Endometrium (tissue), 2 donors: ENCODE results near the gene HPF1.
"Not testable (repeated sequence)": the region's sequence is repeated elsewhere in the genome, so short reads cannot be mapped to it uniquely, and the experiment has no call there.

Experiments used
- FAIRE-seq: peaks from 2 replicates; lab custom pipeline; 2012; peaks lifted over from hg19 to GRCh38; lab: Jason Lieb, UNC
- donor health status: control.
- donor health status: control.

Gene HPF1

GRCh38 chr4:169757575-169758184 lies at the start of gene HPF1:
HPF1 (minus strand) TSS chr4:169757944; CDS start chr4:169757877, 67 bp downstream.
- FAIRE-seq, result peak; percentile 85

- FAIRE-seq, result not testable (repeated sequence)
Observed at GRCh38 chr4:169806770-169807169, 49.0 kb upstream of the HPF1 start.

DNA sequence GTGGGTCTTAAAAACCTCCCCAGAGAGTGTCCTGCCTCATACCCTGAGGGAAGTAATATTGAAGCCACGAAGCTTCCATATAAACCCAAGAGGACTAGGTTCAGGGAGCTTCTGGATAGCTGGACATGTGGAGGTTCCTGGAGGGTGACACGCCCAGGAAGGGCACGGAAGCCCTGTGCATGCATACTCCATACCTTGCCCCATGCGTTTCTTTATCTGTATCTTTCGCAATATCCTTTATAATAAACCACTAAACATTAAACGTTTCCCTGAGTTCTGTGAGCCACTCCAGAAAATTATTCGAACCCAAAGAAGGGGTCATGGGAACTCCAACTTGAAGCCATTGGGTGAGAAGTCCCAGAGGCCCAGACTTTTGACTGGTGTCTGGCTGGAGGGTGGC lies 45.7 kb upstream of the HPF1 start:
- no peak for FAIRE-seq

- no peak for FAIRE-seq
Observed at GRCh38 chr4:169802873-169803272, 45.1 kb upstream of the HPF1 start.

GRCh38 chr4:169800541-169800940 lies 42.8 kb upstream of the HPF1 start:
- no peak for FAIRE-seq

GRCh38 chr4:169799260-169799659 lies 41.5 kb upstream of the HPF1 start:
- FAIRE-seq, result no peak

DNA sequence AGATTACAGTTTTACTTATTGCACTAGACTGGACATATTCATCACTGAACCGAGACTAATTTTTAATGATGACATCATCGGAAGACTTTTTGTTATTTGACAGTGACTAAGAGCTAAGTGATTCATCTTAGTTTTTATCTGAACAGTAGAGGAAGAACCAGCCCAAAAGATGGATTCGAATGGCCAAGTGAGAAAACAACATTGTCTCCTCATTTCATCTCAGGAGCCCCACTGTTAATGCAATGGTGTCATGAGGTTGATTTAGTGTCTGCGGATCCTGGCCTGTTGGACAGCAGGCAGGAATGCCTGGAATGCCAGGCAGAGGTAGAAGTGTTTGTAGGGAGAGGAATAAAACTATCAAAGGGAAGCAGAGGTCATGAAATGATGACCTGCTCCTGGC lies 37.8 kb upstream of the HPF1 start:
- FAIRE-seq, result no peak

- no peak for FAIRE-seq
Observed at GRCh38 chr4:169791527-169792156, 33.9 kb upstream of the HPF1 start.

- no peak for FAIRE-seq
Observed at GRCh38 chr4:169791062-169791461, 33.3 kb upstream of the HPF1 start.

GRCh38 chr4:169774466-169775445 lies 17.0 kb upstream of the HPF1 start:
- FAIRE-seq, result no peak

- no peak for FAIRE-seq
Observed at GRCh38 chr4:169773889-169774288, 16.1 kb upstream of the HPF1 start.

DNA sequence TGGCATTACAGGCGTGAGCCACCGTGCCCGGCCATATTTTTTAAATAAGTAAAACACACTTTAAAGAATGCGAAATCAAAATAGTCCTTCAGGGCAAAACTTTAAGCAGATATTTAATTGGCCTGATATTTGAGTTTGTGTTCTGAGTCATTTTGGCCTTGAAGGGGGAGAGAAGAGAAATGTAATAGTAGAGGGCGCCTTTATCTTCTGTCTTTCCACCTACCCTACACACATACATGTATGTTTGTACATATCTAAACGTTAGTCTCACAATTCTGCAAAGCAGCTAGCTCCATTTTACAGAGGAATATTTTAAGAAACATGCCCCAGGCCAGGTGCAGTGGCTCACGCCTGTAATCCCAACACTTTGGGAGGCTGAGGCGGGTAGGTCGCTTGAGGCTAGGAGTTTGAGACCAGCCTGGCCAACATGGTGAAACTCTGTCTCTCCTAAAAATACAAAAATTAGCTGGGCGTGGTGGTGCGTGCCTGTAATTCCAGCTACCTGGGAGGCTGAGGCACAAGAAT lies 13.9 kb upstream of the HPF1 start:
- not testable (repeated sequence) for FAIRE-seq

- FAIRE-seq, result peak; percentile 99
Observed at GRCh38 chr4:169770416-169770815, 12.7 kb upstream of the HPF1 start.

DNA sequence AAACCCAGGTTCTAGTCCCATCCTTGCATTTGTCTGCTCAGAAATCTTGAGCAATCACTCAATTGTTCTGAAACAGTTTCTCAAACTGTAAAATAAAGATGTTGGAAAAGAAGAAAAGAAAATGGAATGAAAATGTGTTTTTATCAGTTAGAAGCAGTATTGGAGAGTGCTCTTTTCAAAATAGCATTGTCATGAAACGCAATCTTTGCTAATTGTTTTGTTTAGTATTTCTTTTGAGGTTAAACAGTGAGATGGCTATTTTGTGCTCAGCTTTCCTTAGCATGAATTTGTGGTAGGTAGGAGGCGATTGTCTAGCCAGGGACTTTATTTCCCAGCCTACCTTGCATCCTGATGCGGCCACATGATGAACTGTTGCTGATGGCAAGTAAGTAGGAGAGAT lies 10.6 kb upstream of the HPF1 start:
- FAIRE-seq, result no peak

DNA sequence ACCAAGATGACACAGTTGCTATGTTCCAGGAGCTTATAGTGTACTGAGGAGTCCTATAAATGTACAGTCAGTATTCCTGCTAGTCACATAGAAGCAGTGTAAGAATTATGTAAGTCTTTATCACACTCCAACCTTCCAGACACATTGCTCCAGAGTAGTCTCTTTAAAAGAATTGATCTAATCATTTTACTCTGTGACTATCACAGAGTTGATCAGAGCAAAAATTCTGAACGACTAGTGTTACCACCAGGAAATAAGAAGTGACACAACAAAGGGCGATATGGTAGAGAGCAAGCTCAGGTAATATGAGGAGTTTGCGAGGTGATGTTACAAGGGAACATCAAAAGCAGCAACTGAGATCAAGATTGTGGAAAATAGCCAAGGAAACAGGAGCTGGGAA lies 9.0 kb upstream of the HPF1 start:
- FAIRE-seq, result no peak

GRCh38 chr4:169765835-169766234 lies 8.1 kb upstream of the HPF1 start:
- FAIRE-seq, result no peak

DNA sequence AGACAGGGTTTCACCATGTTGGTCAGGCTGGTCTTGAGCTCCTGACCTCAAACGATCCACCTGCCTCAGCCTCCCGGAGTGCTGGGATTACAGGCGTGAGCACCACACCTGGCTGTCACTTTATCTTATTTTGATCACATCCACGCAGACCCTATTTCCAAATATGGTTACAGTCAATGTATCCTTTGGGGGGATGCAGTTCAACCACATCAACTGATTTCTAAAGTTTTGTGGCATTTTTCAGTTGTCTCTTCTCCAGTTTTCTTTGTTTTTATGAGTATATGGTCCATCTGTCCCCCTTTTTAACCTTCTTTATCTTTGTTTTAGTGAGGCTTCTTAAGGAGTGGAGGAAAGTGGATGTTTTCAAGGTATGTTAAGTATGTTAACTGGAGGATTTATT lies 4.1 kb upstream of the HPF1 start:
- FAIRE-seq, result no peak

GRCh38 chr4:169758401-169758962 lies 738 bp upstream of the HPF1 start:
- no peak for FAIRE-seq

DNA sequence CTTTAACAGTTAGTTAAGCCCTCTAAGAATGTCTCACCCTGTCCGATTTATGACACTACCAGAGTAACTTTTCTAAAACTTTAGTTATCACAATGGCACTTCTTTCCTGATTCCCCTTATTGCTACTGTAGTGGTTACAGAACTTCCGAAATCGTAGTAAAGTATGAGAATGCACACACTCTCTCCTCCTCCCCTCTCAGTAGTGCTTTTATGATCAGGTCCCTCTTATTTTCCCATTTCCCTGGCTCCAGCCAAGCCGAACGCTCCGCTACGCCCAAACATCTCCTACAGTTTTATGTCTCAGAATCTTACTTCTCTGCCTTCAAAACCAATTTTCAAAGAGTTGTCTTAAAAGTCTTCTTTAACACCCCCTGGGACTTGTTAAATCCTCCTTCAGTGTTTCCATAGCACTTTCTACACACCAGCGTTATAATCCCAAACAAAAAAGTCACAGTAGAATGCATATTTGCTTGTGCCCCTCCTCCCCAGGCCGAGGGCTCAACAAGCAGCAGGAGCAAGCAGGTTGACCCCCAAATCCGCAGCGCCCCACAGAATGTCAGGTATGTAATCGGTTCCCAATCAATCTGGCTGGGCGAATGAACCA lies 671 bp downstream of the HPF1 start:
- FAIRE-seq, result no peak

DNA sequence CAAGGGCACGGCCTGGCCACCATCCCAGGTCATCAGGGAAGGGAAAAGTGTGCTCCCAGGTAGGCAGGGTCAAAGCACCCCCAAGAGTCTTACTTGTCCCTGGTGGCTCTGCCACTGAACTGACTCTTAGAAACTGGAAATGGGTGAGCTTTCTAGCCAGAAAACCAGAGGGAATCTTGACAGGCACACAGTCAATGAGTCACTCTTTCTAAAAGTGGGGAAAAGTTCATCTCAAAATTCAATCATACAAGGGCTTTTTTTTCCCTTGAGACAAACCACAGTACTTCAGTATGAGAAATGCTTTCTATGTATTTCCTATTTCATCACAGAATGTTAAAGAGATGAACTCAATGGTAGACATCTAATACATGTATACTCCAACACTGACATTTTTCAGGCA lies 12.5 kb downstream of the HPF1 start:
- FAIRE-seq, result no peak

DNA sequence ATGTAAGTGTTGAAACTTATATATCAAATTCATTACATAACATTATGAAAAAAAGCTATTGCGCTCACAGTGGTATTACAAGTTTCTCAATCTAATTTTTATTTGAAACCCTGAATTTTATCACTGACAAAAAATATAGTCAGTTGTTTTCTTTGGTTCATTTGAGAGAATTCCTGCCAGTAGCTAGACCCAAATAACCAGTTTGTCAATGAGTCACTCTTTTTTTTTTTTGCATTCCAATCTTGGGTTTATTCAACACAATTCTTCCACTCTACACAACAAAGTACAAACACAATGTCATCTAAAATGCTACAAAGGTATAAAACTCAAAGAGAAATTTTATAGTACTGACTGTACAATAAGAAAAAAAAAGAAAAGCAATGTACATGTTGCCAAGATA lies 13.1 kb downstream of the HPF1 start:
- FAIRE-seq, result peak; percentile 74

GRCh38 chr4:169741569-169741968 lies 16.2 kb downstream of the HPF1 start:
- no peak for FAIRE-seq
